Activated gamma-delta T cell treated with anti-CD3 and anti-CD28 coated beads, Interleukin-2, amount 50 U/mL, for 16 hours (primary cell): ENCODE results near the gene PPP1R1A.

Experiments
- DNase-seq: peaks from one replicate; pipeline ENCODE4 v3.0.0-alpha.2; 2020; ENCODE audit warnings: low read depth

Gene PPP1R1A

GRCh38 chr12:54571193-54572188 is 17.0 kb downstream of the PPP1R1A start:
- DNase-seq: no peak

- no peak for DNase-seq
Observed at GRCh38 chr12:54569995-54570528, 18.4 kb downstream of the PPP1R1A start.

GRCh38 chr12:54569072-54569471 is 19.4 kb downstream of the PPP1R1A start:
- DNase-seq: no peak

- DNase-seq: no peak
Observed at GRCh38 chr12:54566792-54567191, 21.7 kb downstream of the PPP1R1A start.

GRCh38 chr12:54565986-54566544 is 22.4 kb downstream of the PPP1R1A start:
- no peak for DNase-seq

- DNase-seq: no peak
Observed at GRCh38 chr12:54565310-54565985, 23.0 kb downstream of the PPP1R1A start.

- DNase-seq: no peak
Observed at GRCh38 chr12:54564768-54565167, 23.7 kb downstream of the PPP1R1A start.

GRCh38 chr12:54563787-54564186 is 24.7 kb downstream of the PPP1R1A start:
- DNase-seq: no peak

- DNase-seq: no peak
Observed at GRCh38 chr12:54562750-54563356, 25.6 kb downstream of the PPP1R1A start.

- no peak for DNase-seq
Observed at GRCh38 chr12:54561164-54561563, 27.3 kb downstream of the PPP1R1A start.

GRCh38 chr12:54560374-54560858 is 28.0 kb downstream of the PPP1R1A start:
- peak; percentile 62 for DNase-seq

- no peak for DNase-seq
Observed at GRCh38 chr12:54558759-54559158, 29.7 kb downstream of the PPP1R1A start.

- DNase-seq: no peak
Observed at GRCh38 chr12:54558311-54558710, 30.1 kb downstream of the PPP1R1A start.

- DNase-seq: no peak
Observed at GRCh38 chr12:54555670-54556257, 32.7 kb downstream of the PPP1R1A start.

- DNase-seq: no peak
Observed at GRCh38 chr12:54549774-54550451, 38.5 kb downstream of the PPP1R1A start.

GRCh38 chr12:54546511-54546910 is 41.9 kb downstream of the PPP1R1A start:
- DNase-seq: no peak

- DNase-seq: no peak
Observed at GRCh38 chr12:54544743-54545142, 43.7 kb downstream of the PPP1R1A start.

- no peak for DNase-seq
Observed at GRCh38 chr12:54543526-54543925, 44.9 kb downstream of the PPP1R1A start.

- no peak for DNase-seq
Observed at GRCh38 chr12:54541751-54542290, 46.6 kb downstream of the PPP1R1A start.

- DNase-seq: no peak
Observed at GRCh38 chr12:54538136-54538700, 50.2 kb downstream of the PPP1R1A start.
